Neutrophil (primary cell): ENCODE results near the gene LRRC15.

Experiments
- H3K27ac ChIP-seq: fragments of 200-600 bp; sonication (generic); 2 replicates; pipeline ENCODE4 v1.5.1; 2016; ENCODE audit warnings: mild to moderate bottlenecking, moderate library complexity
- H3K27me3 ChIP-seq: fragments of 200-600 bp; sonication (generic); 2 replicates; pipeline ENCODE4 v1.6.0; 2016; ENCODE audit warnings: mild to moderate bottlenecking
- H3K36me3 ChIP-seq: fragments of 200-600 bp; sonication (generic); 2 replicates; pipeline ENCODE4 v1.5.1; 2017
- H3K4me1 ChIP-seq, 2 experiments: fragments of 200-600 bp in 1 of 2; sonication (generic) in 1 of 2; 1 replicate in 1 of 2; 2 replicates in 1 of 2; pipeline versions ENCODE4 v1.5.1 to v1.6.1; 2013 to 2016; ENCODE audit warnings: low read depth in 1 of 2, low read length in 1 of 2, mild to moderate bottlenecking in 1 of 2, moderate library complexity in 1 of 2; ENCODE audit not compliant: control insufficient read depth in 1 of 2, insufficient read depth in 1 of 2
- H3K4me3 ChIP-seq, 2 experiments: fragments of 200-600 bp in 1 of 2; sonication (generic) in 1 of 2; 1 replicate in 1 of 2; 2 replicates in 1 of 2; pipeline ENCODE4 v1.5.1; 2013 to 2016; ENCODE audit warnings: low read depth in 1 of 2, low read length in 1 of 2, mild to moderate bottlenecking in 1 of 2, moderate library complexity in 1 of 2
- H3K9me3 ChIP-seq: fragments of 200-600 bp; sonication (generic); 2 replicates; pipeline ENCODE4 v1.5.1; 2016
- TF ChIP-seq, protein P1 (sequence below): fragments of 200-600 bp; sonication (generic); IDR thresholded peaks from 2 replicates; pipeline ENCODE4 v1.5.1; 2016; ENCODE audit warnings: antibody characterized with exemption

Gene LRRC15

DNA sequence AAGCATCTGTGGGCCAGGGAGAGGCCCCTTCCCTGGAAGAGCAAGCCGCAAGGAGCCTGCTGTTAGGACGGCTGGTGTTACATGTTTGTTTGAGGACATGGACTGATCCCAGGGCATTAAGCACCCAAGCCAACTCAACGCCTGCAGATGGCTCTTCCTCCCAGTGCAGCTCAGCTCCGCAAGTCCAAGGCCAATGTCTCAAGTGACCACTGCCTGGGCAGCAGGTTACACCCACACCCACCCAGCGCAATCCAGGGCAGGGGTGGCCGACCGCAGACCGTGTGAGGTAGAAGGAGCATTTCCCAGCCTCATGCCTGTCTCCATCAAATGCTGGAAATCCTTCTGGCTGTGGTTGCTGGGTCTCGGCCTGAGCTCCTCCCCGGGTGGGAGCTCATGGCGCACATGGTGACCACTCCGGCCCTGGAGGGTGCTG is 15.0 kb upstream of the LRRC15 start:
- H3K27me3 ChIP-seq = peaks cover 49% of the 10 kb centered on the region
- H3K9me3 ChIP-seq = no peaks in the 10 kb centered on the region
- H3K36me3 ChIP-seq = no peaks in the 10 kb centered on the region
- H3K4me1 ChIP-seq = no peaks in the 10 kb centered on the region
- TF ChIP-seq, protein P1, sequence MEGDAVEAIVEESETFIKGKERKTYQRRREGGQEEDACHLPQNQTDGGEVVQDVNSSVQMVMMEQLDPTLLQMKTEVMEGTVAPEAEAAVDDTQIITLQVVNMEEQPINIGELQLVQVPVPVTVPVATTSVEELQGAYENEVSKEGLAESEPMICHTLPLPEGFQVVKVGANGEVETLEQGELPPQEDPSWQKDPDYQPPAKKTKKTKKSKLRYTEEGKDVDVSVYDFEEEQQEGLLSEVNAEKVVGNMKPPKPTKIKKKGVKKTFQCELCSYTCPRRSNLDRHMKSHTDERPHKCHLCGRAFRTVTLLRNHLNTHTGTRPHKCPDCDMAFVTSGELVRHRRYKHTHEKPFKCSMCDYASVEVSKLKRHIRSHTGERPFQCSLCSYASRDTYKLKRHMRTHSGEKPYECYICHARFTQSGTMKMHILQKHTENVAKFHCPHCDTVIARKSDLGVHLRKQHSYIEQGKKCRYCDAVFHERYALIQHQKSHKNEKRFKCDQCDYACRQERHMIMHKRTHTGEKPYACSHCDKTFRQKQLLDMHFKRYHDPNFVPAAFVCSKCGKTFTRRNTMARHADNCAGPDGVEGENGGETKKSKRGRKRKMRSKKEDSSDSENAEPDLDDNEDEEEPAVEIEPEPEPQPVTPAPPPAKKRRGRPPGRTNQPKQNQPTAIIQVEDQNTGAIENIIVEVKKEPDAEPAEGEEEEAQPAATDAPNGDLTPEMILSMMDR = no peak
- no peak overlapping the region for H3K4me3 ChIP-seq
- no peak overlapping the region for H3K27ac ChIP-seq

DNA sequence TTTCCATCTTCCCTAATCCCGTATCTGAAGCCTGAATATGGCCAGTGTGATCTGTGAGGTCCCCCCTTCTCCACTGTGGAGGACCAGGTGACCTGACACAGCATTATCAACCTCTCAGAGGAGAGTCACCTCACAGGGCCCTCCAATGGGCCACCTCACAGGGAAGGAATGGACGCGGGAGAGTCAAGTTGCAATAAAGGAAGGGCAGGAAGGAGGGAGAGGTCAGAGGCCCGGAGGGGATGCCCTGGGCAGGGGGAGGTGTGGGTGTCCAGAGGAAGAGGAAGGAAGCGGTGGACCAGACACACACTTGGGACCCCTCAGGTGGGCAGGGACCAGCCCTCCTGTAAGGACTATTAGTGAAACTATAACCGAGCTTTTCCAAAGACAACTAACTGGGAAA is 14.6 kb upstream of the LRRC15 start:
- Histone ChIP-seq H3K36me3 (no peaks in the 10 kb centered on the region), H3K9me3 (no peaks in the 10 kb centered on the region), H3K4me3 (no peak overlapping the region), H3K27me3 (peaks cover 49% of the 10 kb centered on the region), H3K27ac (no peak overlapping the region), H3K4me1 (no peaks in the 10 kb centered on the region)
- TF ChIP-seq, protein P1 = no peak

DNA sequence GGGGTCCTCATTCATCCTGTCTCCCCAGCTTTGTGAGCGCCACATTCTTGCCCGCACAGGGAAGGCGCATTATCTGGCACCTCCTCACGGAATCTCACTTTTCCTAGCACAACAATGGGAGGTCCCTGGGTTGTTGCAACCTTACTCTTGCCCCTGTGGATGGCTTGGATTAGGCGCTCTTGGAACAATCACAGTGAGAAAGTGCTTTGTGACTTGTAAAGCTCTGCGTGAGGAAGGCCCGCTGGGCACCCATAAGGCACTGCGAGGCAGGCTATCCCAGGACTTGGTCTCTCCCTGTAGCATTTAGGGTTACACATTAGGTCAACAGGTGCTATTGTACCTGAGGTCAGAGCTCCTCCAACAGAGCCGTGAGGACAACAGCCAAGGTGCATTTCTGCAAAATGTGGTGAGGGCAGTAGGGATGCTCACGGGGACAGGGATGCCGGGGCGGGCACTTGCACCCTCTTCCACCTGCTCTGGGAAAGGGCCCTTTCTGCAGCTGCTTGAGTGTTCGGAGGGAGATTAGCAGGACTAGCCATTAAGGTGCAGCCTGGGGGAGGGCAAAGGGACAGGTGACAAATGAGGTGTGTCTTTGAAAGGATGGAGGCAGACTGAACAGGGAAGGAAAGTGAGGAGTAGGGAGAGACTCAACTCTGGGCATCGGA is 13.9 kb upstream of the LRRC15 start:
- H3K4me1 ChIP-seq = no peaks in the 10 kb centered on the region
- H3K27ac ChIP-seq = no peak overlapping the region
- no peaks in the 10 kb centered on the region for H3K9me3 ChIP-seq
- no peak overlapping the region for H3K4me3 ChIP-seq
- H3K27me3 ChIP-seq = peaks cover 45% of the 10 kb centered on the region
- TF ChIP-seq, protein P1 = no peak
- H3K36me3 ChIP-seq = no peaks in the 10 kb centered on the region

DNA sequence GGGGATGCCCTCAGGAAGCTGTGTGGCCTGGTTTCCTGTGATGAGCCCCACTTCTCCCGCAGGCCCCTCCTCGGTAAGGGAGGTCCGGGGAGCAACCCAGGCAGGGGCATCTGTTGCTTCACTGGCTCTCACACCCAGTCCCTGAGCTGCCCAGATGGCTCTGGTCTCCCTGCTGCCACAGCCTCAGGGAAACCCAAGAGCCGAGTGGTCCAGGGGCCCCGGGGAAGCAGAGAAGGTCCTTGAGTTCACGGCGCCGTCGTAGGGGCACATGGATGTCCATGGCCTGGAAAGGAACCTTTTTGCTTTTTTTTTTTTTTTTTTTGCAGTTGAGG is 13.3 kb upstream of the LRRC15 start:
- TF ChIP-seq, protein P1 = no peak
- Histone ChIP-seq H3K4me3 (no peak overlapping the region), H3K9me3 (no peaks in the 10 kb centered on the region), H3K4me1 (no peaks in the 10 kb centered on the region), H3K27ac (no peak overlapping the region), H3K27me3 (peaks cover 45% of the 10 kb centered on the region), H3K36me3 (no peaks in the 10 kb centered on the region)

DNA sequence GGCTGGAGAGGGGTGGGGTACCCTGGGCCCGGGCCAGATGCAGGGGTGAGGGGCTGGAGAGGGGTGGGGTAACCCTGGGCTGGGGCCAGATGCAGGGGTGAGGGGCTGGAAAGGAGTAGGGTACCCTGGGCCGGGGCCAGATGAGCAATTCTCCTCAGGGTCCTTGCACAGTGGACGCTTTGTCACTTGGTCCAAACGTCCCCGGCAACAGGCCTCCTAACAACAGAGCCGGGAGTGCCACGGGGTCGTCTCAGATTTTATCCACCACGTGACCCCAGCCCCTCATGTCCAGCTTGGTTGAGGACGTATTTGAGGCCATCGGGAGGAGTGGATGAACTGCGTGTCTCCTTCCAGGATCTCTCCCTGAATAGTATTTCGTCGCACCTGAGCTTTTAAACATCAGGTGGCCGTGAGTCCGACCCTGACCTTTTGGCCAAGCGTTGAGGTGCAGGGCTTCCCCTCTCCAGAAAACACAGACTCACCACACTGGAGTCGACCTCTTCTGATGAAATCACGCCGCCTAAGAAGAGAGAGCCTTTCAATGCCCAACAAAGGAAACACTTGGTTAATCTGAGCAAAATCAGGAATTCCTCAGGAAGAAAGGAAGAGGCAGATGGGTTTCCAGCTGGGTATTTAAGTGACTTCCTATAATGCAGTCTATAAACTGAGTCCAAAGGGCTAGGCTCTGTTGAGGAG is 12.8 kb upstream of the LRRC15 start:
- no peaks in the 10 kb centered on the region for H3K4me1 ChIP-seq
- H3K4me3 ChIP-seq = no peak overlapping the region
- H3K27me3 ChIP-seq = peaks cover 49% of the 10 kb centered on the region
- no peaks in the 10 kb centered on the region for H3K9me3 ChIP-seq
- TF ChIP-seq, protein P1 = no peak
- no peaks in the 10 kb centered on the region for H3K36me3 ChIP-seq
- no peak overlapping the region for H3K27ac ChIP-seq
